Immature natural killer cell (primary cell): ENCODE results near the gene OTOGL. TPM values are rescaled to one million over a fixed set of nuclear protein-coding genes. Genes with fewer than 3 reads are reported as not detected.
"Not testable (repeated sequence)": the region's sequence is repeated elsewhere in the genome, so short reads cannot be mapped to it uniquely, and the experiment has no call there.

Experiments used
- DNase-seq, 3 donors: peaks; one replicate each; pipeline ENCODE4 v3.0.0; 2022; ENCODE audit warnings: mixed read lengths in 1 of 3
- H3K27ac Mint-ChIP-seq, 6 donors: one replicate each; pipeline ENCODE4 v1.8.0; 2020; ENCODE audit warnings: mixed read lengths in 6 of 6, mild to moderate bottlenecking in 5 of 6, inconsistent platforms in 4 of 6, moderate library complexity in 3 of 6
- H3K27me3 Mint-ChIP-seq, 3 donors: one replicate each; pipeline ENCODE4 v1.8.0; 2020 to 2021; ENCODE audit warnings: low read depth in 3 of 3, mild to moderate bottlenecking in 3 of 3, mixed read lengths in 3 of 3, moderate library complexity in 3 of 3, inconsistent platforms in 1 of 3
- H3K36me3 Mint-ChIP-seq, 3 donors: one replicate each; pipeline ENCODE4 v1.8.0; 2020; ENCODE audit warnings: mixed read lengths in 3 of 3, inconsistent platforms in 2 of 3, mild to moderate bottlenecking in 2 of 3
- H3K4me1 Mint-ChIP-seq, 2 donors: one replicate each; pipeline ENCODE4 v1.8.0; 2020; ENCODE audit warnings: inconsistent platforms in 2 of 2, mild to moderate bottlenecking in 2 of 2, mixed read lengths in 2 of 2, moderate library complexity in 1 of 2
- H3K4me3 Mint-ChIP-seq, 5 donors: one replicate each; pipeline ENCODE4 v1.8.0; 2020; ENCODE audit warnings: mild to moderate bottlenecking in 5 of 5, mixed read lengths in 5 of 5, inconsistent platforms in 3 of 5, moderate library complexity in 3 of 5
- H3K9me3 Mint-ChIP-seq, 6 donors: one replicate each; pipeline ENCODE4 v1.8.0; 2020; ENCODE audit warnings: mild to moderate bottlenecking in 6 of 6, mixed read lengths in 6 of 6, inconsistent platforms in 4 of 6, moderate library complexity in 3 of 6
- polyA plus RNA-seq, 3 donors: library from polyadenylated mRNA; unstranded; fragments of 300-500 nt; fragmentation: Illumina TruSeq; gene quantifications; one replicate each; pipeline ENCODE4 v1.2.3, GENCODE V29; 2021

The OTOGL gene
- polyA plus RNA-seq, 3 donors from 2014 or later = not detected

DNA sequence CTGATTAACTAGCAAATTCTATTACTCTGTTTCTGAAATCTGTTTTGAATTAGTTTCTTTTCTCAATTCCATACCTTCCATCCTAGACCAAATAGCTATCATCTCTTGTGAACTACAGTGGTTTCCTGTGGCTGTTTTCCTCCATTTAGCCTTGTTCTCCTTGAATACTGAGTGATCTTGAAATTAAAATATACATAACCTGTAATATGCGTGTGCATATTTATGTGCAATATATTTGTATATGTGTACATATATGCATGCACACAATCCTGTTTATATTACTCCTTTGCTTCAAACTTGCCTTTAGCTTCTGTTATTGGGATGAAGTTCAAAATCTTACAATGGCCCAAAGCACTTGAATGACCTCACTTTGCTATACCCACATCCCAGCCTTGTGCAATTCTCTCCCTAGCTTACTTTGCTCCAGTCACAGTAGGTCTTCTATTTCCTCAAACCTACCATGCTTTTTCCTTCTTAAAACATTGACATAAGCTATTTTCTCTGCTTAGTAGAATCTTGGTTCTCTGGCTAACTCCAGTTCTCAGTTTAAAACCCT is 99.5 kb downstream of the OTOGL start:
- Mint-ChIP-seq H3K9me3 (peaks cover 0 to 2% (median 0%) of the 10 kb centered on the region in 6 donors), H3K27ac (no peak overlapping the region), H3K27me3 (peaks cover 0 to 2% (median 1%) of the 10 kb centered on the region in 3 donors), H3K4me1 (no peaks in the 10 kb centered on the region), H3K4me3 (no peak overlapping the region), H3K36me3 (no peaks in the 10 kb centered on the region)
- no peak for DNase-seq

GRCh38 chr12:80199931-80200330 is 100.6 kb downstream of the OTOGL start:
- peaks cover 0 to 2% (median 0%) of the 10 kb centered on the region in 6 donors for H3K9me3 Mint-ChIP-seq

GRCh38 chr12:80200414-80200813 is 101.1 kb downstream of the OTOGL start:
- Mint-ChIP-seq H3K36me3 (no peaks in the 10 kb centered on the region), H3K9me3 (peaks cover 0 to 2% (median 0%) of the 10 kb centered on the region in 6 donors), H3K27me3 (peaks cover 0 to 2% (median 1%) of the 10 kb centered on the region in 3 donors), H3K4me3 (no peak overlapping the region), H3K27ac (no peak overlapping the region), H3K4me1 (no peaks in the 10 kb centered on the region)
- DNase-seq = no peak

More at GRCh38 chr12:80199931-80200330, 100.6 kb downstream of the OTOGL start:
- DNase-seq = no peak
- H3K27me3 Mint-ChIP-seq = peaks cover 0 to 2% (median 1%) of the 10 kb centered on the region in 3 donors
- no peak overlapping the region for H3K4me3 Mint-ChIP-seq
- H3K4me1 Mint-ChIP-seq = no peaks in the 10 kb centered on the region
- no peaks in the 10 kb centered on the region for H3K36me3 Mint-ChIP-seq
- no peak overlapping the region for H3K27ac Mint-ChIP-seq

DNA sequence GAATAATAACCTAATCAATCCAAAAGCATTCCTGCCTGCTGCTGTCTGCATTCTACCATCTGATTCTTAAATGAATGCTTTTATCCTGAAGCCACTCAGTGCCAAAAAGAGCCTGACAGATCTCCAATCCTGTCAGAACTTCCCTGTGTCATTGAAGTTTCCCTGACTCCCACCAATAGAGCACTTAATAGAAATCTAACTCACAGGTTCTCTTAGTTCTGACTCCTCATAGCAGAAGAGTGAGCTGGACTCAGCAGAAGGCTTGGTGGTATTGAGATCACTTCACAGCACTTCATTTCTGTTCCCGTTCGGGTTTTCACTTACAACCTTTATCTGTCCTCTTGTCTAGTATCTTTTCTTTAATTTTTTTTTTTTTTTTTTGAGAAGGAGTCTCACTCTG is 102.6 kb downstream of the OTOGL start:
- Mint-ChIP-seq H3K4me1 (no peaks in the 10 kb centered on the region), H3K27me3 (peaks cover 0 to 2% (median 1%) of the 10 kb centered on the region in 3 donors), H3K9me3 (no peaks in the 10 kb centered on the region), H3K27ac (no peak overlapping the region), H3K4me3 (no peak overlapping the region), H3K36me3 (no peaks in the 10 kb centered on the region)
- no peak for DNase-seq

- Mint-ChIP-seq H3K9me3 (no peaks in the 10 kb centered on the region), H3K27me3 (peaks cover 0 to 2% (median 0%) of the 10 kb centered on the region in 3 donors), H3K4me1 (no peaks in the 10 kb centered on the region), H3K36me3 (no peaks in the 10 kb centered on the region), H3K27ac (no peak overlapping the region), H3K4me3 (no peak overlapping the region)
- no peak for DNase-seq
Measured at GRCh38 chr12:80205960-80206359, 106.6 kb downstream of the OTOGL start.

GRCh38 chr12:80208071-80208470 is 108.7 kb downstream of the OTOGL start:
- Mint-ChIP-seq H3K27ac (no peak overlapping the region), H3K4me1 (no peaks in the 10 kb centered on the region)

GRCh38 chr12:80211671-80212070 is 112.3 kb downstream of the OTOGL start:
- Mint-ChIP-seq H3K9me3 (no peaks in the 10 kb centered on the region), H3K27ac (no peak overlapping the region), H3K4me1 (no peaks in the 10 kb centered on the region)

More at GRCh38 chr12:80208071-80208470, 108.7 kb downstream of the OTOGL start:
- Mint-ChIP-seq H3K4me3 (no peak overlapping the region), H3K9me3 (no peaks in the 10 kb centered on the region), H3K27me3 (peaks cover 0 to 2% (median 0%) of the 10 kb centered on the region in 3 donors), H3K36me3 (no peaks in the 10 kb centered on the region)
- DNase-seq = no peak

DNA sequence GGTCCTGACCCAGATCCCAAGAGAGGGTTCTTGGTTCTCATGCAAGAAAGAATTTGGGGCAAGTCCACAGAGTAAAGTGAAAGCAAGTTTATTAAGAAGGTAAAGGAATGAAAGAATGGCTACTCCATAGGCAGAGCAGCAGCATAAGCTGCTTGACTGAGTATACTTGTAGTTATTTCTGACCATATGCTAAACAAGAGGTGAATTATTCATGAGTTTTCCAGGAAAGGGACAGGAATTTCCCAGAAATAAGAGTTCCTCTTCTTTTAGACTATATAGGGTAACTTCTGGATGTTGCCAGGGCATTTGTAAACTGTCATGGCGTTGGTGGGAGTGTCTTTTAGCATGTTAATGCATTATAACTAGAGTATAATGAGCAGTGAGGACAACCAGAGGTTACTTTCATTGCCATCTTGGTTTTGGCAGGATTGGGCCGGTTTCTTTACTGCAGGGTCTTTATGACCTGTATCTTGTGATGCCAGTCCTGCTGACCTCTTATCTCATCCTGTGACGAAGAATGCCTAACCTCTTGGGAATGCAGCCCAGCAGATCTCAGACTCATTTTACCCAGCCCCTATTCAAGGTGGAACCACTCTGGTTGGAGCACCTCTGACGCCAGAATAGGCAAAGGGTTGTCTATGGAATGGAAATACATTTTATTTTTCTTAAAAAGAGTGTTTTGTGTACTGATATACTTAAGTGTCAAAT is 113.8 kb downstream of the OTOGL start:
- H3K36me3 Mint-ChIP-seq = peaks cover 0 to 6% (median 0%) of the 10 kb centered on the region in 3 donors
- no peak overlapping the region for H3K27ac Mint-ChIP-seq
- H3K4me1 Mint-ChIP-seq = no peaks in the 10 kb centered on the region
- no peak for DNase-seq
- no peak overlapping the region for H3K4me3 Mint-ChIP-seq
- no peaks in the 10 kb centered on the region for H3K9me3 Mint-ChIP-seq
- peaks cover 0 to 6% (median under 1%) of the 10 kb centered on the region in 3 donors for H3K27me3 Mint-ChIP-seq

More at GRCh38 chr12:80211671-80212070, 112.3 kb downstream of the OTOGL start:
- Mint-ChIP-seq H3K36me3 (peaks cover 0 to 6% (median 0%) of the 10 kb centered on the region in 3 donors), H3K4me3 (no peak overlapping the region), H3K27me3 (peaks cover 0 to 6% (median 2%) of the 10 kb centered on the region in 3 donors)
- DNase-seq = no peak

DNA sequence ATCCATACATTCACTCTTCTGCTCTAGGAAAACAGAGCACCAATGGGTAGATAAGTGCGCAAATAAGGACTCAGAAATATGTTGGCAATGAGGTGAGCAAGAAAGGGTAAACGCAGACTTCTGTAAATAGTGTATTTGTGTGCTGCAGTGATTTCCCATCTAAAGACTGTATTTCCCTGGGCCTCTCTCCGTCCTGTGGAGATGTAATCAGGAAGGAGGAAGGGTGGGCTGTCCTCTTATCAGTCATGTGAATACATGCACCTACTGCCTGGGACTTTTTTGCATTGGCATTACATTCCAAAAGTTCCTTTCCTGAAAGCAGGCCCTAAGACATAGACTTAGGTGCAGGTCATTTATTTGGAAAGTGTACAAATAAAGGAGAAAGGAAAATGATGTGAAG is 114.5 kb downstream of the OTOGL start:
- no peak overlapping the region for H3K27ac Mint-ChIP-seq
- no peak overlapping the region for H3K4me3 Mint-ChIP-seq
- no peaks in the 10 kb centered on the region for H3K4me1 Mint-ChIP-seq
- H3K9me3 Mint-ChIP-seq = no peaks in the 10 kb centered on the region
- peaks cover 0 to 6% (median 0%) of the 10 kb centered on the region in 3 donors for H3K36me3 Mint-ChIP-seq
- H3K27me3 Mint-ChIP-seq = peaks cover 2 to 6% (median 2%) of the 10 kb centered on the region in 3 donors
- no peak for DNase-seq

- H3K36me3 Mint-ChIP-seq = peaks cover 0 to 6% (median 0%) of the 10 kb centered on the region in 3 donors
- H3K9me3 Mint-ChIP-seq = no peaks in the 10 kb centered on the region
- H3K4me3 Mint-ChIP-seq = no peak overlapping the region
- H3K4me1 Mint-ChIP-seq = no peaks in the 10 kb centered on the region
- H3K27ac Mint-ChIP-seq = no peak overlapping the region
- peaks cover 2 to 6% (median 2%) of the 10 kb centered on the region in 3 donors for H3K27me3 Mint-ChIP-seq
- DNase-seq = no peak
Measured at GRCh38 chr12:80217011-80217535, 117.7 kb downstream of the OTOGL start.

GRCh38 chr12:80218925-80219324 is 119.6 kb downstream of the OTOGL start:
- not testable (repeated sequence) for H3K27ac Mint-ChIP-seq, H3K4me3 Mint-ChIP-seq, H3K9me3 Mint-ChIP-seq, H3K4me1 Mint-ChIP-seq, H3K36me3 Mint-ChIP-seq, H3K27me3 Mint-ChIP-seq, DNase-seq

DNA sequence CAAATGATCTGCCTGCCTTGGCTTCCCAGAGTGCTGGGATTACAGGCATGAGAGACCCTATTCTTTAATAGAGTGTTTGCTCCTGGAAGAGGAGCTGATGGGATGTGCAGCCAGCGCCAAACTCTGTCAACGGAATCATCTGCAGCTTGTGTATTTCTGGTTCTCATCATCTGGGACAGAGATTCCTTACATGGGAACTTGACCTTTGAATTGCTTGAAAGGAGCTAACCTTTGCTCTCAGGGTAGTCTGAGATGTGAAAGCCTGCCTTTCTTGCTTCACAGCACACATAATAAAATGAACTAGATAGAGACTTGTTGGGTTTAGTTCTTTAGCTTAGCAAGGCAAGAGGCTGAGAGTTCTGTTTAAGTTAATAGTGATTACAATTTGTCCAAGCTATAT is 120.0 kb downstream of the OTOGL start:
- Mint-ChIP-seq H3K27ac (no peak overlapping the region), H3K4me3 (no peak overlapping the region), H3K27me3 (peaks cover 2 to 3% (median 2%) of the 10 kb centered on the region in 3 donors), H3K36me3 (peaks cover 0 to 4% (median 0%) of the 10 kb centered on the region in 3 donors), H3K9me3 (no peaks in the 10 kb centered on the region), H3K4me1 (no peaks in the 10 kb centered on the region)
- no peak for DNase-seq

DNA sequence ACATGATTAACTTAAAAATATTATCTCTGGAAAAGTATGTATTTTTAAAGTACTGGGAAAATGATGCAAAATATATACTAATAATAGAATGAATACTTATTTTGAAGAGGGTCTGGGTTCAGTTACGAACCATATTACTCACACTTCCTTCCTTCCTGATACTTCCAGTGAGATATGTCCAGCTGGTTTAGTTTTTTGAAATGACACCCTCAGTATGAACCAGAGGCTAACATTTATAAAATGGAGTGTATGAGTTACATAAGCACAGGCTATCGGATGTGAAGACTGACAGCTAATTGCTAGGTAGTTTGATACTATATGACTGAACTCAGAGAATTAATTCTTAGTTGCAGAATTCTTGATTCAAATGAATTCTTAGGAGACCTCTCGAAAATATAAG is 122.9 kb downstream of the OTOGL start:
- no peak for DNase-seq
- no peak overlapping the region for H3K4me3 Mint-ChIP-seq
- H3K27ac Mint-ChIP-seq = no peak overlapping the region
- H3K27me3 Mint-ChIP-seq = peaks cover 2 to 3% (median 2%) of the 10 kb centered on the region in 3 donors
- H3K9me3 Mint-ChIP-seq = peaks cover 0 to 2% (median 0%) of the 10 kb centered on the region in 6 donors
- no peaks in the 10 kb centered on the region for H3K4me1 Mint-ChIP-seq
- no peaks in the 10 kb centered on the region for H3K36me3 Mint-ChIP-seq

DNA sequence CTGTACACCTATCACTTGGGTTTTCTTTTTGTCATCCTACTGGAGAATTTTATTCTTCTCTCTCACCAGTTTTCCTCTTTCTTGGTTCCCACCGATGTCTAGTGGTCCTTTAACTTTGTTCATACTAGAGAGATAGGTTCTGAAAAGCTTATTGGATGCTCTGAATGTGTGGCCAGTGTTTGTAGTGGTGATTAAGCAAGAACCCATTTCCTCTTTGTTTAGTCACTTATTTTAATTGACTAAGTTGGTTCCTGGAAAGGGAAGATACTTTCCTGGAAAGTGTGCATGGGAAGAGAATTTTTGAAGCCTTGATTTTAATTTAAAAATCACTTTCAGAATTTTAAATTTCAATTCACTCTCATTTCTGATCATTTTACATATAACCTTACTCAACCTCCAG is 127.2 kb downstream of the OTOGL start:
- Mint-ChIP-seq H3K4me1 (no peaks in the 10 kb centered on the region), H3K4me3 (no peak overlapping the region), H3K9me3 (peaks cover 0 to 2% (median 0%) of the 10 kb centered on the region in 6 donors), H3K27ac (no peak overlapping the region), H3K27me3 (peaks cover 0 to 2% (median 2%) of the 10 kb centered on the region in 3 donors), H3K36me3 (no peaks in the 10 kb centered on the region)
- no peak for DNase-seq
